ENCODE measurements around the gene SRRM1.
A peak's percentile ranks its signal among the peaks of the same experiment; 100 is the strongest.

The SRRM1 gene

GRCh38 chr1:24642481-24643362 lies at the start of gene SRRM1:
Gene SRRM1, plus strand, starts transcription at chr1:24643302. Its CDS starts 25 bp downstream, at chr1:24643327.
- peak within 1 kb of the TSS; percentile 90 for H3K4me3 ChIP-seq (ENCODE audit: low read length)
- TF ChIP-seq ZNF274 (IDR thresholded peaks at IDR 0.05; ENCODE audit: low read depth, low read length): no peak

- no peak overlapping the region for H3K4me3 ChIP-seq (ENCODE audit: low read length)
- TF ChIP-seq ZNF274 (IDR thresholded peaks at IDR 0.05; ENCODE audit: low read depth, low read length): no peak
Observed at GRCh38 chr1:24594328-24594598, 48.8 kb upstream of the SRRM1 start.

- no peak for TF ChIP-seq ZNF274 (IDR thresholded peaks at IDR 0.05; ENCODE audit: low read depth, low read length)
- H3K4me3 ChIP-seq (ENCODE audit: low read length): no peak overlapping the region
Observed at GRCh38 chr1:24596401-24596880, 46.7 kb upstream of the SRRM1 start.

DNA sequence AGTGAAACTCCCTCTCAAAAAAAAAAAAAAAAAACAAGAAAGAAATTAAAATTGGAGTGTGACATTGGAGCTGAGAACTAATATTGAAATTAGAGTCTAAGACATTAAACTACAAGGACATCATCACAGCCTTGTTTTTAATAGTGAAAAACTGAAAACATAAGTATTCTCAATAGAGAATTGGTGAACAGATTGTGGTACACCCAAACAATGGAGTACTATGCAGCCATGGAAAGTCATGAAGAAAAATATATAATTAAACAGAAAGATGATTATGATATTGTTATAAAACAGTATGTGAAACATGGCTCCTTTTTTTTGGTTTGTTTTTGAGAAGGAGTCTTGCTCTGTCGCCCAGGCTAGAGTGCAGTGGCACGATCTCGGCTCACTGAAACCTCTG lies 43.8 kb upstream of the SRRM1 start:
- H3K4me3 ChIP-seq (ENCODE audit: low read length): no peak overlapping the region
- no peak for TF ChIP-seq ZNF274 (IDR thresholded peaks at IDR 0.05; ENCODE audit: low read depth, low read length)

DNA sequence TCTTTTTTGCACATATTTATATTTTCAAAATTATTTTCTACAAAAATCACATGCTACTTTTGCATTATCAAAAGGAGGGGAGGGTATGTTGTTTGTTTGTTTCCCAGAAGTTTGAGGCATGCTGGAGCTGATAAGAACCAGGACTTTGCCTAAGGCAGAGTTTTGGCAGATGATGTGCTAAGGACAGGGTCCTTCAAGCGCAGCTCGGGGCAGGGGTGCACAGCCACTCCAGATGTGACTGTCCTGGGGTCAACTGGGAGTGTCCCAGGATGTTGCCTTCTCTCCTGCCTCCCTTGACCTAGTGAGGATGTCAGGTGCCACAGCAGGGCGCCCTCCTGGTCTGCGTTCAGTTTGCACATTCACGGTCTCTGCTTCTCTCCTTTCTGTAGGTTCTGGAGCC lies 42.6 kb upstream of the SRRM1 start:
- no peak for TF ChIP-seq ZNF274 (IDR thresholded peaks at IDR 0.05; ENCODE audit: low read depth, low read length)
- H3K4me3 ChIP-seq (ENCODE audit: low read length): no peak overlapping the region

DNA sequence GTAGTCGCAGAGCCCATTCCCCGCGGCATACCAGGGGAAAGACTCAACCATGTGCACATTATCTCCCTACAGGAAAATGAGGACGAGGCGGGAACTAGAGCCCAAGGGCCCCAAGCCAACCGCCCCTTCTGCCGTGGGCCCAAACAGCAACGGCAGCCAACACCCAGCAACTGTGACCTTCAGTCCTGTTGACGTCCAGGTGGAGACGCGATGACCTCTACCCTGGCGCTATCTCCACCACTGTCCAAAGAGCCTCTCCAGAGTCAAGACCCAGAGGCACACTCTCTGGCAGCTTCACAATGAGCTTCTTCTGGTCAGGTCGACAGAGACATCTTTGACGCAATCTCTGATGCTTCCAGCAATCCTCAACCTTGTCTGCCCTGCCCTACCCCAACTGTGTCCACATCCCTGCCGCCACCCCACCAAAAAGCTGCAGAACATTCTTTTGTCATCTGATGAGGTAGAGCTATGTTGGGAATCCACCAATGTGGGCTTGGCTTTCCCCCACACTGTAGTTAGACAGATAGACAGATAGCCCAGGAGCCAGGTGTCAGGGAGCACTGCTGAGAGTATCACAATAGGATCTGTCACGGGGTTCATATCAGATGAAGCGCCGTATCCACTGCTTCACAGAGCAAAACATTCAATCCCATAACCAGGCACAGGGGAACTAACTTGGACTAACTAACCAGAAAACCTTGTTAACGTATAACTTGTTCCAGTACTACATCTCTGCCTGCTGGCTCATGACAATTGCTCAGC lies 37.4 kb upstream of the SRRM1 start:
- no peak for TF ChIP-seq ZNF274 (IDR thresholded peaks at IDR 0.05; ENCODE audit: low read depth, low read length)

DNA sequence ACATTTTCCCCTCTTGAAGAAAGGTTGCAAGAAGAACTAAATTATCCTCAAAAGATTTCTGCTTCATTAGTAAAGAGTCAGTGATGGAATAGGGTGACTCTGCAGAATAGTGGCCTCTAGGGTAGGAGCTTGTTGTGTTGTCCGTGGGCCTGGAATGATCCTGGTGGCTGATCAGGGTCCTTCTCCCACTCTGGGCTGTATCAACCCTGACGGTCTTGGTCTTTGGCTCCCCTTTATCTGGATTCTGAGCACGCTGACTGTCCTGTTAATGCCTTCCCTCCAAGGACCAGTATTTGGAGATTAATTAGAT lies 36.9 kb upstream of the SRRM1 start:
- no peak overlapping the region for H3K4me3 ChIP-seq (ENCODE audit: low read length)
- no peak for TF ChIP-seq ZNF274 (IDR thresholded peaks at IDR 0.05; ENCODE audit: low read depth, low read length)

More for the DNA sequence above, 37.4 kb upstream of the SRRM1 start:
- H3K4me3 ChIP-seq (ENCODE audit: low read length): no peak overlapping the region

- no peak for TF ChIP-seq ZNF274 (IDR thresholded peaks at IDR 0.05; ENCODE audit: low read depth, low read length)
- H3K4me3 ChIP-seq (ENCODE audit: low read length): no peak overlapping the region
Observed at GRCh38 chr1:24606621-24607020, 36.5 kb upstream of the SRRM1 start.

- no peak for TF ChIP-seq ZNF274 (IDR thresholded peaks at IDR 0.05; ENCODE audit: low read depth, low read length)
- no peak overlapping the region for H3K4me3 ChIP-seq (ENCODE audit: low read length)
Observed at GRCh38 chr1:24609949-24610517, 33.1 kb upstream of the SRRM1 start.

GRCh38 chr1:24619376-24619775 lies 23.7 kb upstream of the SRRM1 start:
- TF ChIP-seq ZNF274 (IDR thresholded peaks at IDR 0.05; ENCODE audit: low read depth, low read length): no peak
- no peak overlapping the region for H3K4me3 ChIP-seq (ENCODE audit: low read length)

DNA sequence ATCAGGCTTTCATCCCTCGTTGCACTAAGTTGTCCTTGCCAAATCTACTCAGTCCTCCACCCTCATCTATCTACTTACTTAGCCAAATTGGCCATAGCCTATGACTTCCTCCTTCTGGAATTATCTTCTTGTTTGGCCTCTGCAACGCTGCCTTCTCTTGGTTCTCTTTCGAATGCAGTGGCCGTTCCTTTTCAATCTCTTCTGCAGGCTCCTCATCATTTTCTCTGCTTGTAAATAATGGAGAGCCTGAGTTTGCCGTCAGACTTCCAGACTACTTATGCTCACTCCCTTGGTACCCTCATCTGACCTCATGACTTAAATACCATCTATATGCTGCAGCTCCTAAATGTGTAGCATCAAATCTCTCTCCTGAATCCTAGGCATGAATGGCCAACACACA lies 22.4 kb upstream of the SRRM1 start:
- no peak for TF ChIP-seq ZNF274 (IDR thresholded peaks at IDR 0.05; ENCODE audit: low read depth, low read length)

DNA sequence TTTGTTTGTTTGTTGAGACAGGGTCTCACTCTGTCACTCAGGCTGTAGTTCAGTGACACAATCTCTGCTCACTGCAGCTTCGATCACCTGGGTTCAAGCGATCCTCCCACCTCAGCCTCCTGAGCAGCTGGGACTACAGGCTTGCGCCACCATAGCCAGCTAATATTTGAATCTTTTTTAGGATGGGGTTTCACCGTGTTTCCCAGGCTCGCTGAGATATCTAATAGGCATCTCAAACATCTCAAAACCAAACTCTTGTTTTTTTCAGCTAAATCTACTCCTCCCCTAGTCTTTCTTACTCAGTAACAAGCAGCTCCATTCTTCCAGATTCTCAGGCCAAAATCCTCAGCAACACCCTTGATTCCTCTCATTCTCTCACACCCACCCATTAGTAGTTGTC lies 22.0 kb upstream of the SRRM1 start:
- H3K4me3 ChIP-seq (ENCODE audit: low read length): no peak overlapping the region
- TF ChIP-seq ZNF274 (IDR thresholded peaks at IDR 0.05; ENCODE audit: low read depth, low read length): no peak

More for the DNA sequence above, 22.4 kb upstream of the SRRM1 start:
- H3K4me3 ChIP-seq (ENCODE audit: low read length): no peak overlapping the region

DNA sequence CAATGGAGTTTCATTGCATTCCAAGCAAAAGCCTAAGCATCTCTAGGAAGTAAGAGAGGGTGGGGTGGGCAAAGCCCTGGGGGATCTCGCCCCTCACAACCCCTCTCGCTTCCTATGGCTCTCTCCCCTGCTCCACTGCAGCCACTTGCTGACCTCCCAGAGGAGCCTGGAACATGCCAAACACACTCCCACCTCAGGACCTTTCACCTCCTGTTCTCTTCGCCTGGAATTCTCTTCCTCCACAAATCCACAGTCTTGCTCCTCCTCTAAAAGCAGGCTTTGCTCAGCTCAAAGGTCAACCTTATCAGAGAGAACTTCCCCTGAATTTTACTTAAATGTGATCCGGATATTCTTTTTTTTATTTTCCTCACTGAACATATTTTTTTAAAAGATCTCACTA lies 20.9 kb upstream of the SRRM1 start:
- TF ChIP-seq ZNF274 (IDR thresholded peaks at IDR 0.05; ENCODE audit: low read depth, low read length): no peak

DNA sequence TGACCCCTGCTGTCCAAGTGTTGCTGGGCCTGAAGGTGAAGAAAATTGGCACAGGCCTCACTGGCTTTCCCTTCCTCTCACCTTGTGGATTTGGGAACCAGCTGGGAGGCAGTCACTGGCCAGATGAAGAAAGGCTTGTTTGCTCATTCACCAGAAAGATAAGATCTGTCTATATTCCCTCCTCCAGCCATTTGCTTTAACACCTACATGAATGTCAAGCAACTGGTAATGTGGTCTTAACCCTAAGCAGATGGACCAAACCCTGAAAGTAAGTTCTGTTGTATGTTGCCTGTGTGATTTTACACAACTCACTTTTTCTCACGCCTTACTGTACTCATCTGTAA lies 10.3 kb upstream of the SRRM1 start:
- no peak for TF ChIP-seq ZNF274 (IDR thresholded peaks at IDR 0.05; ENCODE audit: low read depth, low read length)
- H3K4me3 ChIP-seq (ENCODE audit: low read length): no peak overlapping the region

More for the DNA sequence above, 20.9 kb upstream of the SRRM1 start:
- no peak overlapping the region for H3K4me3 ChIP-seq (ENCODE audit: low read length)
